22Rv1 (cell line): ENCODE data around the gene PLGRKT.

Experiments
- ZFX ChIP-seq: fragments of 450-650 bp; IDR thresholded peaks from 2 replicates; pipeline ENCODE4 v1.6.1; 2017; ENCODE audit warnings: antibody characterized with exemption, borderline replicate concordance
- TF ChIP-seq, protein P1 (sequence below): fragments of 450-650 bp; IDR thresholded peaks from 2 replicates; pipeline ENCODE4 v1.5.1; 2017; ENCODE audit warnings: mild to moderate bottlenecking

DNA sequence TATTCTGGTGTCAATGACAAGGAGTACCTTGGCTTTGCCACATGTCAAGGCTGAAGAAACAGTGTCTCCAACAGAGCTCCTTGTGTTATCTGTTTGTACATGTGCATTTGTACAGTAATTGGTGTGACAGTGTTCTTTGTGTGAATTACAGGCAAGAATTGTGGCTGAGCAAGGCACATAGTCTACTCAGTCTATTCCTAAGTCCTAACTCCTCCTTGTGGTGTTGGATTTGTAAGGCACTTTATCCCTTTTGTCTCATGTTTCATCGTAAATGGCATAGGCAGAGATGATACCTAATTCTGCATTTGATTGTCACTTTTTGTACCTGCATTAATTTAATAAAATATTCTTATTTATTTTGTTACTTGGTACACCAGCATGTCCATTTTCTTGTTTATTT, 32.4 kb upstream of the PLGRKT start:
- TF ChIP-seq, protein P1, sequence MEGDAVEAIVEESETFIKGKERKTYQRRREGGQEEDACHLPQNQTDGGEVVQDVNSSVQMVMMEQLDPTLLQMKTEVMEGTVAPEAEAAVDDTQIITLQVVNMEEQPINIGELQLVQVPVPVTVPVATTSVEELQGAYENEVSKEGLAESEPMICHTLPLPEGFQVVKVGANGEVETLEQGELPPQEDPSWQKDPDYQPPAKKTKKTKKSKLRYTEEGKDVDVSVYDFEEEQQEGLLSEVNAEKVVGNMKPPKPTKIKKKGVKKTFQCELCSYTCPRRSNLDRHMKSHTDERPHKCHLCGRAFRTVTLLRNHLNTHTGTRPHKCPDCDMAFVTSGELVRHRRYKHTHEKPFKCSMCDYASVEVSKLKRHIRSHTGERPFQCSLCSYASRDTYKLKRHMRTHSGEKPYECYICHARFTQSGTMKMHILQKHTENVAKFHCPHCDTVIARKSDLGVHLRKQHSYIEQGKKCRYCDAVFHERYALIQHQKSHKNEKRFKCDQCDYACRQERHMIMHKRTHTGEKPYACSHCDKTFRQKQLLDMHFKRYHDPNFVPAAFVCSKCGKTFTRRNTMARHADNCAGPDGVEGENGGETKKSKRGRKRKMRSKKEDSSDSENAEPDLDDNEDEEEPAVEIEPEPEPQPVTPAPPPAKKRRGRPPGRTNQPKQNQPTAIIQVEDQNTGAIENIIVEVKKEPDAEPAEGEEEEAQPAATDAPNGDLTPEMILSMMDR, result no peak
- no peak for TF ChIP-seq ZFX
